Duodenal mucosa (tissue), 2 donors: Measurements from ENCODE around the gene HOXD12.

Experiments
- H3K27ac ChIP-seq: one replicate; pipeline ENCODE4 v1.7.0; 2013; ENCODE audit warnings: low read depth, low read length
- H3K27me3 ChIP-seq, 2 donors: one replicate each; pipeline ENCODE4 v1.7.0; 2013; ENCODE audit warnings: low read length in 2 of 2, control low read depth in 1 of 2; ENCODE audit not compliant: insufficient read depth in 2 of 2, control insufficient read depth in 1 of 2
- H3K36me3 ChIP-seq, 2 donors: one replicate each; pipeline ENCODE4 v1.7.0; 2013; ENCODE audit warnings: low read length in 2 of 2, control low read depth in 1 of 2; ENCODE audit not compliant: insufficient read depth in 2 of 2, control insufficient read depth in 1 of 2
- H3K4me1 ChIP-seq, 2 donors: one replicate each; pipeline ENCODE4 v1.7.0; 2013; ENCODE audit warnings: low read length in 2 of 2, control low read depth in 1 of 2; ENCODE audit not compliant: insufficient read depth in 2 of 2, control insufficient read depth in 1 of 2
- H3K4me3 ChIP-seq, 2 donors: one replicate each; pipeline ENCODE4 v1.7.0; 2013; ENCODE audit warnings: low read length in 2 of 2, low read depth in 1 of 2
- H3K9ac ChIP-seq, 2 donors: one replicate each; pipeline ENCODE4 v1.7.0; 2013; ENCODE audit warnings: low read length in 2 of 2, low read depth in 1 of 2
- H3K9me3 ChIP-seq, 2 donors: one replicate each; pipeline ENCODE4 v1.7.0; 2013; ENCODE audit warnings: low read length in 2 of 2, control low read depth in 1 of 2; ENCODE audit not compliant: control insufficient read depth in 1 of 2

Gene HOXD12

DNA sequence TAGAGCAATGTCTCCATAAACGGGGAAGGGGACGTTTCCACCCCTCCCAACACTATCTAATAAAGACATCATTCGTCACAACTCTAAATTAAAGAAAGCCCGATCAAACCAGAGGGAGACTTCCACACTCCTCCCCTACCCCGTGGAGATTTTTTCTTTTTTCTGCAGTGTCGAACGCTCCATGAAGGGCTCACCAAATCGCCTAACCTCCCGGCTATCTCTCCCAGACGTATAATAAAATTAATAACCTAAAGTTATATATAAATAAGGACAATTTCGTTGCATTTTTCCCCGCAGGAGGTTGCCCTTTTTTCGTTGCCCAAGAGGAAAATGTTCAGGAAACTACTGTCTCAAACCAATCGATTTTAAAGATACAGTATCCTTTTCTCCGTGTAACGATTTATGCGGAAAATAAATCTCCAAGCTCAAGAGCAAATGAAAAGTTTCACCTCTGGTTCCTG is 18.2 kb upstream of the HOXD12 start:
- peaks cover 13 to 14% of the 10 kb centered on the region in 2 donors for H3K4me1 ChIP-seq
- H3K9me3 ChIP-seq = peaks cover 0 to 2% of the 10 kb centered on the region in 2 donors
- H3K4me3 ChIP-seq = no peak overlapping the region
- H3K27me3 ChIP-seq = peaks cover 88 to 91% of the 10 kb centered on the region in 2 donors
- H3K27ac ChIP-seq = no peak overlapping the region
- no peaks in the 10 kb centered on the region for H3K36me3 ChIP-seq
- H3K9ac ChIP-seq = no peak overlapping the region

DNA sequence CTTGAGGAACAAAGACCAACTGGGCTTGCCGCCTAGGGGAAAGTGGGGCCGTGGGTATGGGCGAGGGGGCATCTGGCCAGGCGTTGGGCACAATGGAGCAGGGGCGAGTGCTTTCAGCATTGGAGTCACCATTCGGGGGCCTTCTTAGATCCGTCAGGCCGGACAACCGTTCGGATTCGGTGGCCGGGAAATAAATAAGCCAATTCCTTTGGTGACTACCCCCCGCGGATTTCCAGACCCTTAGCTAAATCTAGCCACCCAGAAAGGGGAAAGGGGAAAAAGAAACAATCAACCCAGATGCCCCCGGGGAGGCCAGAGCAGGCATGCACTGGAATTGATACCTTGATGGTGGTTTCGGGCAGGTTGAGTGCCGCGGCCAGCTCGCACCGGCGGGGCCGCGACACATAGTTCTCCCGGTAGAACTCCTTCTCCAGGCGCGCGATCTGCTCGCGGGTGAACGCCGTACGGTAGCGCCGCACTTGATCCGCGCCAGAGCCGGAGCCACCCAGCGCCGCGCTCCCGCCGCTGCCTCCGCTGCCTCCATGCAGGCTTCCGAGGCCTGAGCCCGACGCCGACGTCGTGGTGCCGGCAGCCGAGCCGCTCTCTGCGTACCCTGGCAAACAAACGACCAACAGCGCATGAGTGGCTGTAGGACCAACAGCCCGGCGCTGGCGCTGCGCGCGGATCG is 17.6 kb upstream of the HOXD12 start:
- no peak overlapping the region for H3K27ac ChIP-seq
- H3K4me3 ChIP-seq = no peak overlapping the region
- H3K9me3 ChIP-seq = peaks cover 0 to 2% of the 10 kb centered on the region in 2 donors
- H3K4me1 ChIP-seq = peaks cover 13 to 14% of the 10 kb centered on the region in 2 donors
- peaks cover 88 to 93% of the 10 kb centered on the region in 2 donors for H3K27me3 ChIP-seq
- no peaks in the 10 kb centered on the region for H3K36me3 ChIP-seq
- no peak overlapping the region for H3K9ac ChIP-seq

DNA sequence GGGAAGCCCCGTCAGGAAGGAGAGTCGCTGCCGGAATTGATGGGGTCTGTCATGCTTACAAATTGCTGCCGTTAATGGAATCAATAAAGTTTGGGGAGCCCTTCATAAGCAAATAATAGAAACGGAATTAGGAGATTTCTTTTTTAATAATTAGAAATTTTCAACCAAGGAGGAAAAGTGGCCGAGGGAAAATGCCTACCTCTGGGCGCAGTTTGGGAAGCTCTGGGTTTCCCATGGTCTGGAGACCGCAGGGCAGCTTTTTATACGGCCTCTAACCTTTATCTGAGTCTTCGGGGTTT is 17.1 kb upstream of the HOXD12 start:
- peaks cover 0 to 2% of the 10 kb centered on the region in 2 donors for H3K9me3 ChIP-seq
- no peak overlapping the region for H3K4me3 ChIP-seq
- no peak overlapping the region for H3K27ac ChIP-seq
- H3K4me1 ChIP-seq = peaks cover 13 to 14% of the 10 kb centered on the region in 2 donors
- peaks cover 88 to 92% of the 10 kb centered on the region in 2 donors for H3K27me3 ChIP-seq
- H3K36me3 ChIP-seq = no peaks in the 10 kb centered on the region
- no peak overlapping the region for H3K9ac ChIP-seq

DNA sequence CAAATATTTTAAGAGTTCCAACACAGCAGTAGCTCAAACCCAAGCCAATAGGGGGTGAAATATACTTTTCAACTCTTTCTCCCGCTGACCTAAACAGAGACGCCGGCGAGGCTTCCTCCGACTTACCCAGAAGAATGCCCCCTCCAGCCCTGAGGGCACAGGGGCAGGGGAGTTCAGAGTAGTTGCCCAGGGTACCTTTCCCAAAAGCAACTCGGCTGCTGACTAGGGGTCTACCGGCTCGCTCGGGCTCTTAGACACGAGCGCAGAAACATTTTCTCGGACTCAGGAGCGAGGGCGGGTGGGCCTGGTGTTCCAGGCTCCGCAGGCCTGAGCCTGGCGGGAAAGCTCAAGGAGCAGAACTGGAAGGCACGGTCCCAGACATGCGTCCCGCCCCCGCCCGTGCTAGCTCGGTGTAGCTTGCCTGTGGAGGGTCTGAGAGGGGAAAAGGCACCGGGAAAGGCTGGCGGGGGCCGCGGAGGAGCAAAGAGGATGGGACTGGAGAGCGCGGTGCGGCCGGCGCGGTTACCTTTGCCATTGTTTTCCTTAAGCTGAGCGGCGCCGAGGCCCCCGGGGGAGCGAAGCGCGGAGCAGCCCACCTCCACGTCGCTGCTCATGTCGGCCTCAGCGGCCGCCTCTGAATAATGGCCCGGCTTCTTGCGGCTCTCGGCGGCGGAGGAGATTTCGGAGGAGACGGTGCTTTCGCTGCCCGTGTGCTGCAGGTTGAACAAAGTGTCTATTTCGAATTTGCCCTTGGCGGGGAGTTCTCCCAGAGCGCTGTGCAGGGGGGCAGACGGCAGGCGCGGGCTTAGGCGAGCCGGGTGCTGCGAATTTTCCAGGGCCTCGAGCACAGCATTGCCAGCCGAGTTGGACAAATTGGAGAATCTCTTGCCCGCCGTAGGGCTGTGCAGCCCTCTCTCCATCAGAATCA is 16.5 kb upstream of the HOXD12 start:
- peaks cover 92 to 94% of the 10 kb centered on the region in 2 donors for H3K27me3 ChIP-seq
- peaks cover 0 to 2% of the 10 kb centered on the region in 2 donors for H3K9me3 ChIP-seq
- no peaks in the 10 kb centered on the region for H3K36me3 ChIP-seq
- H3K4me1 ChIP-seq = peaks cover 17 to 19% of the 10 kb centered on the region in 2 donors
- no peak overlapping the region for H3K4me3 ChIP-seq
- H3K9ac ChIP-seq = no peak overlapping the region
- no peak overlapping the region for H3K27ac ChIP-seq

DNA sequence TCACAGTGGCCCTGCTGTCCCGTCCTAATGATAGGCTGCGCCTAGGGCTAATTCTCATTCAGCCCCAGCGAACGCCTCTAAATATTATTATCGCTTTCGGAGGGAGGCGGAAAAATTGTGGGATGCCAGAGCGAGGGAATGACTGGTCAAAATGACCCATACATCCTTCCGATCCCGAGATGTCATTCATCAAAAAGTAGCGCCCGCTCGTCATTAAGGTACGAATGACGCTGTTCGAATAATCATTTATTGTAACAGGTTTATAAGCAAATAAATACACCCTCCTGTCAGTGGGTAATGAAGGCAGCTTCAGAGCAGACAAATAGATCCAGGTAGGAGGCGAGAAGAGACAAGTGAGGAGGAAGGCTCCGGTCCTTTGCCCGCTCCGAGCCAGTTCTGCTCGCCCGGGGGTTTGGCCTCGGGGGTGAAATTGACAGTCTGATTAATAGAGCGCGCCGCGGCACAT is 15.8 kb upstream of the HOXD12 start, which contains the start of gene EVX2:
EVX2 (minus strand) TSS at position 167 of the 466 bp plus-strand sequence. CDS start 186 bp downstream, outside the sequence.
- no peaks in the 10 kb centered on the region for H3K36me3 ChIP-seq
- peaks cover 0 to 2% of the 10 kb centered on the region in 2 donors for H3K9me3 ChIP-seq
- H3K4me3 ChIP-seq = no peak within 1 kb of the TSS
- H3K4me1 ChIP-seq = peaks cover 23 to 24% of the 10 kb centered on the region in 2 donors
- H3K9ac ChIP-seq = no peak within 1 kb of the TSS
- peaks cover 92 to 93% of the 10 kb centered on the region in 2 donors for H3K27me3 ChIP-seq
- no peak within 1 kb of the TSS for H3K27ac ChIP-seq

DNA sequence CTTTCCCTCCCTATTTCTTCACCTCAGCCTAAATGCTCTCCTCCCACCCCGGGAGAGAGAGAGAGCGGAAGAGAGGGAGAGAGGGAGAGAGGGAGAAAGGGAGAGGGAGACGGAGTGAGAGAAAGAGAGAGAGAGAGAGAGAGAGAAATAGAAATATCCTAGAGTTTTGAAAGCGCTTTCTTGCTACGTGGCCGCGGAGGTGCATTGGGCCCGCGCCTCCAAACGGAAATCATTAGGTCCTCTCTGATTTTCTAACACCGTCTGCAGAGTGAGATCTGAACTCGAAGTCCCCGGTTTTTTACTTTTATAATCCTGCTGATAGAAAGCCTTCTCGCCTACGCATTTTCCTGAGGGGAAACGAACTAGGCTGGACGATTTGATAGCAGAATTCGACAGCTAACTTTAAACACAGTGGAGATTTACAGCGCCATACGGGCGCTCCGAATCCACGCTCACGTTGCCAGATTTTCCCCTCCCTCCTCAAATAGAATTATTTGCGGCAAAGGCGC is 14.9 kb upstream of the HOXD12 start:
- peaks cover 92 to 93% of the 10 kb centered on the region in 2 donors for H3K27me3 ChIP-seq
- no peaks in the 10 kb centered on the region for H3K36me3 ChIP-seq
- H3K4me3 ChIP-seq = no peak overlapping the region
- H3K9me3 ChIP-seq = peaks cover 0 to 2% of the 10 kb centered on the region in 2 donors
- peaks cover 17 to 23% of the 10 kb centered on the region in 2 donors for H3K4me1 ChIP-seq
- H3K9ac ChIP-seq = no peak overlapping the region
- H3K27ac ChIP-seq = no peak overlapping the region

DNA sequence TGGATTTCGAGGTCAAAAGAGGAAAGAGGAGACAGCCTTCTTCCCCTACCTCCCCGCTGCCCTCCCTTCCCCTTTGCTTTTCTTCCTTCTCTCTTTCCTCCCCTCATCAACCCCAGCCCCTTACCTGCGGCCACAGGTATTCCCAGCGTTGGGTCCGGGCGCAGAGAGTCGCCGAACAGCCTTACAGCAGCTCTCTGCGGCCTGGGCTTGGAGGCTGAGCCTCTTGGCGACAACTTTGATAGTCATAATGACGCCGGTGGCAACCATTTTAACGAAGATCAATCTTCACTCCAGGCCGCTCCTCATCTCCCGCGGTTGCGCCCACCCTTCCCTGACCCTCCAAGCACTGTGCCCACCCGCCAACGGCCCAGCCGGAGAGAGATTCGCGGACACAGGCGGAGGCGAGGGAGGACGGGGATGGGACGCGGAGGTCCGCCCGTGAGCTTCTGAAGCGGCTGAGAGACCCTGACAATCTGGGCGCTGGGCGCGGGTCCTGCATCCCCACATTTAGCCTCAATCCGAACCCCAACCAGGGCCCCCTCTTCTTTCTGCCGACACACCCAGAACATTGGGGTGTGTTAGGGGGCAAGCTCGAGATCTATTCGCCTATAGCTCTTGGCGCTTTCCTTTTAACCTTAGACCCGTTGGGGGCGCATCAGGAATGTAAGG is 14.3 kb upstream of the HOXD12 start:
- Histone ChIP-seq H3K9ac (no peak overlapping the region), H3K36me3 (no peaks in the 10 kb centered on the region), H3K27ac (no peak overlapping the region), H3K4me3 (no peak overlapping the region), H3K4me1 (peaks cover 17 to 23% of the 10 kb centered on the region in 2 donors), H3K27me3 (peaks cover 96% of the 10 kb centered on the region in 2 donors), H3K9me3 (peaks cover 0 to 2% of the 10 kb centered on the region in 2 donors)

DNA sequence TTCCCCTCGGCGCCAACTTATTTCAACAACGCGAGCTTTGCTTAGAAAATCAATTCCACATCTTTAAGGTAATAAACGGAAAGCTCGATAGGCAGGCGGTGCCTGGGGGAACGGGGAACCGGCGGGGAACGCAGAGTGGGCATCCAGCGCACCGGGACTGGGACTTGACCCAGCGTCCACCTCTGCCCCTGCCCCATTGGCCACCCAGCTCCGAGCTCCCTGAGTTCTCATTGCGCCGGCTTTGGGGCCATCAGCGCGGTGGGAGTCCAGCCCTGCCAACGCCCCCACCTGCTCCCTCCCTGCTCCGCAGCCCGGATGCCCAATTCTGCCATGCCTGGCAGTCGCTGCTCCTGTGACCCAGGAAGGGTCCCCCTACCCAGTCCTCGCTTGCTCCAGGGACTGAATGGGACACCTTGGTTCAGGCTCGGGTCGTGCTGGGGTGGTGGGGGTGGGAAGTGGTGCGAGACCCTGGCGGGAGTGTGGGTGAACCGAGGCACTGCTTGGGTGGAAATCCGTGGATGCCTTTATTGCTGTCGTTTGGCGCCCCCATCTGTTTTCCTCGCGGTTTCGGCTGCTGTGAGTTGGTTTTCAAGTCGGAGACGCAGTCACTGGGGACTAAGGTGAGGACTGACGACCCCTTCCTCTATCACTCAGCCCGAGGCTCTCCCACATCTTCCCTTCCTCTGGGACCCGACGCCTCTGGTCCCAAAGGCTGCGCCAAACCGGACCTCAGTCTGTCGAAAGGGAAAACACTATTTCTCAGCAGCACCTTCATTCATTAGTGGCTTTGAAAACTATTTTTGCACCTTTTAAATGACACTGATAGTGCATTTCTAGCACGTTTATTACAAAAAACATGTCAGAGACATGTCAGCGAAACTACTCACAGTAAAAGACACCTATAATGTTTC is 13.5 kb upstream of the HOXD12 start:
- Histone ChIP-seq H3K27me3 (peaks cover 96 to 99% of the 10 kb centered on the region in 2 donors), H3K4me1 (peaks cover 13 to 23% of the 10 kb centered on the region in 2 donors), H3K27ac (no peak overlapping the region), H3K36me3 (no peaks in the 10 kb centered on the region), H3K9ac (no peak overlapping the region), H3K9me3 (no peaks in the 10 kb centered on the region), H3K4me3 (no peak overlapping the region)
